ENCODE measurements around the gene LDB3.
A peak's percentile ranks its signal among the peaks of the same experiment; 100 is the strongest.

The LDB3 gene

GRCh38 chr10:86685416-86685815, 17.1 kb downstream of the LDB3 start:
- no peak overlapping the region for H3K27ac ChIP-seq (ENCODE audit: insufficient read depth, low read length, poor library complexity, severe bottlenecking)
- H3K9me3 ChIP-seq (ENCODE audit: control insufficient read depth, low read length), result no peaks in the 10 kb centered on the region
- DNase-seq, result no peak
- no peaks in the 10 kb centered on the region for H3K4me1 ChIP-seq (ENCODE audit: control insufficient read depth, insufficient read depth, low read length, poor library complexity, severe bottlenecking)
- H3K27me3 ChIP-seq (replicated peaks; ENCODE audit: control insufficient read depth, insufficient read depth, low read length, poor library complexity, severe bottlenecking), result no peaks in the 10 kb centered on the region
- no peak overlapping the region for H3K4me3 ChIP-seq (ENCODE audit: insufficient read depth, low read depth, low read length, poor library complexity, severe bottlenecking)
- H3K36me3 ChIP-seq (ENCODE audit: control insufficient read depth, insufficient read depth, low read length), result no peaks in the 10 kb centered on the region

- Histone ChIP-seq H3K27ac (ENCODE audit: insufficient read depth, low read length, poor library complexity, severe bottlenecking) (no peak overlapping the region), H3K4me1 (ENCODE audit: control insufficient read depth, insufficient read depth, low read length, poor library complexity, severe bottlenecking) (no peaks in the 10 kb centered on the region), H3K4me3 (ENCODE audit: insufficient read depth, low read depth, low read length, poor library complexity, severe bottlenecking) (no peak overlapping the region), H3K27me3 (replicated peaks; ENCODE audit: control insufficient read depth, insufficient read depth, low read length, poor library complexity, severe bottlenecking) (no peaks in the 10 kb centered on the region), H3K9me3 (ENCODE audit: control insufficient read depth, low read length) (no peaks in the 10 kb centered on the region), H3K36me3 (ENCODE audit: control insufficient read depth, insufficient read depth, low read length) (no peaks in the 10 kb centered on the region)
- no peak for DNase-seq
Measured at GRCh38 chr10:86685893-86686632, 17.8 kb downstream of the LDB3 start.

- H3K4me1 ChIP-seq (ENCODE audit: control insufficient read depth, insufficient read depth, low read length, poor library complexity, severe bottlenecking), result no peaks in the 10 kb centered on the region
- no peaks in the 10 kb centered on the region for H3K36me3 ChIP-seq (ENCODE audit: control insufficient read depth, insufficient read depth, low read length)
- H3K27ac ChIP-seq (ENCODE audit: insufficient read depth, low read length, poor library complexity, severe bottlenecking), result no peak overlapping the region
- no peaks in the 10 kb centered on the region for H3K27me3 ChIP-seq (replicated peaks; ENCODE audit: control insufficient read depth, insufficient read depth, low read length, poor library complexity, severe bottlenecking)
- no peaks in the 10 kb centered on the region for H3K9me3 ChIP-seq (ENCODE audit: control insufficient read depth, low read length)
- H3K4me3 ChIP-seq (ENCODE audit: insufficient read depth, low read depth, low read length, poor library complexity, severe bottlenecking), result no peak overlapping the region
- DNase-seq, result no peak
Measured at GRCh38 chr10:86686972-86687371, 18.7 kb downstream of the LDB3 start.

- Histone ChIP-seq H3K27ac (ENCODE audit: insufficient read depth, low read length, poor library complexity, severe bottlenecking) (no peak overlapping the region), H3K4me3 (ENCODE audit: insufficient read depth, low read depth, low read length, poor library complexity, severe bottlenecking) (no peak overlapping the region), H3K4me1 (ENCODE audit: control insufficient read depth, insufficient read depth, low read length, poor library complexity, severe bottlenecking) (no peaks in the 10 kb centered on the region), H3K27me3 (replicated peaks; ENCODE audit: control insufficient read depth, insufficient read depth, low read length, poor library complexity, severe bottlenecking) (no peaks in the 10 kb centered on the region), H3K36me3 (ENCODE audit: control insufficient read depth, insufficient read depth, low read length) (no peaks in the 10 kb centered on the region), H3K9me3 (ENCODE audit: control insufficient read depth, low read length) (no peaks in the 10 kb centered on the region)
- no peak for DNase-seq
Measured at GRCh38 chr10:86687750-86688149, 19.4 kb downstream of the LDB3 start.

- Histone ChIP-seq H3K27me3 (replicated peaks; ENCODE audit: control insufficient read depth, insufficient read depth, low read length, poor library complexity, severe bottlenecking) (no peaks in the 10 kb centered on the region), H3K4me3 (ENCODE audit: insufficient read depth, low read depth, low read length, poor library complexity, severe bottlenecking) (no peak overlapping the region)
Measured at GRCh38 chr10:86688398-86688921, 20.1 kb downstream of the LDB3 start.

GRCh38 chr10:86689146-86689545, 20.8 kb downstream of the LDB3 start:
- Histone ChIP-seq H3K4me1 (ENCODE audit: control insufficient read depth, insufficient read depth, low read length, poor library complexity, severe bottlenecking) (no peaks in the 10 kb centered on the region), H3K27me3 (replicated peaks; ENCODE audit: control insufficient read depth, insufficient read depth, low read length, poor library complexity, severe bottlenecking) (no peaks in the 10 kb centered on the region), H3K9me3 (ENCODE audit: control insufficient read depth, low read length) (no peaks in the 10 kb centered on the region), H3K36me3 (ENCODE audit: control insufficient read depth, insufficient read depth, low read length) (no peaks in the 10 kb centered on the region), H3K27ac (ENCODE audit: insufficient read depth, low read length, poor library complexity, severe bottlenecking) (no peak overlapping the region), H3K4me3 (ENCODE audit: insufficient read depth, low read depth, low read length, poor library complexity, severe bottlenecking) (no peak overlapping the region)
- no peak for DNase-seq

More at GRCh38 chr10:86688398-86688921, 20.1 kb downstream of the LDB3 start:
- Histone ChIP-seq H3K27ac (ENCODE audit: insufficient read depth, low read length, poor library complexity, severe bottlenecking) (no peak overlapping the region), H3K4me1 (ENCODE audit: control insufficient read depth, insufficient read depth, low read length, poor library complexity, severe bottlenecking) (no peaks in the 10 kb centered on the region), H3K9me3 (ENCODE audit: control insufficient read depth, low read length) (no peaks in the 10 kb centered on the region), H3K36me3 (ENCODE audit: control insufficient read depth, insufficient read depth, low read length) (no peaks in the 10 kb centered on the region)
- DNase-seq, result peak; percentile 9 to 29 (median 14)

- no peak for DNase-seq
Measured at GRCh38 chr10:86690231-86690630, 21.9 kb downstream of the LDB3 start.

GRCh38 chr10:86690657-86691084, 22.4 kb downstream of the LDB3 start:
- Histone ChIP-seq H3K4me1 (ENCODE audit: control insufficient read depth, insufficient read depth, low read length, poor library complexity, severe bottlenecking) (no peaks in the 10 kb centered on the region), H3K9me3 (ENCODE audit: control insufficient read depth, low read length) (no peaks in the 10 kb centered on the region)

More at GRCh38 chr10:86690231-86690630, 21.9 kb downstream of the LDB3 start:
- Histone ChIP-seq H3K27ac (ENCODE audit: insufficient read depth, low read length, poor library complexity, severe bottlenecking) (no peak overlapping the region), H3K9me3 (ENCODE audit: control insufficient read depth, low read length) (no peaks in the 10 kb centered on the region), H3K36me3 (ENCODE audit: control insufficient read depth, insufficient read depth, low read length) (no peaks in the 10 kb centered on the region), H3K27me3 (replicated peaks; ENCODE audit: control insufficient read depth, insufficient read depth, low read length, poor library complexity, severe bottlenecking) (no peaks in the 10 kb centered on the region), H3K4me3 (ENCODE audit: insufficient read depth, low read depth, low read length, poor library complexity, severe bottlenecking) (no peak overlapping the region), H3K4me1 (ENCODE audit: control insufficient read depth, insufficient read depth, low read length, poor library complexity, severe bottlenecking) (no peaks in the 10 kb centered on the region)

GRCh38 chr10:86691333-86692022, 23.2 kb downstream of the LDB3 start:
- H3K9me3 ChIP-seq (ENCODE audit: control insufficient read depth, low read length), result no peaks in the 10 kb centered on the region
- no peaks in the 10 kb centered on the region for H3K4me1 ChIP-seq (ENCODE audit: control insufficient read depth, insufficient read depth, low read length, poor library complexity, severe bottlenecking)
- DNase-seq, result no peak
- H3K4me3 ChIP-seq (ENCODE audit: insufficient read depth, low read depth, low read length, poor library complexity, severe bottlenecking), result no peak overlapping the region
- no peaks in the 10 kb centered on the region for H3K36me3 ChIP-seq (ENCODE audit: control insufficient read depth, insufficient read depth, low read length)
- no peak overlapping the region for H3K27ac ChIP-seq (ENCODE audit: insufficient read depth, low read length, poor library complexity, severe bottlenecking)
- H3K27me3 ChIP-seq (replicated peaks; ENCODE audit: control insufficient read depth, insufficient read depth, low read length, poor library complexity, severe bottlenecking), result no peaks in the 10 kb centered on the region

More at GRCh38 chr10:86690657-86691084, 22.4 kb downstream of the LDB3 start:
- no peaks in the 10 kb centered on the region for H3K36me3 ChIP-seq (ENCODE audit: control insufficient read depth, insufficient read depth, low read length)
- H3K4me3 ChIP-seq (ENCODE audit: insufficient read depth, low read depth, low read length, poor library complexity, severe bottlenecking), result no peak overlapping the region
- no peaks in the 10 kb centered on the region for H3K27me3 ChIP-seq (replicated peaks; ENCODE audit: control insufficient read depth, insufficient read depth, low read length, poor library complexity, severe bottlenecking)
- H3K27ac ChIP-seq (ENCODE audit: insufficient read depth, low read length, poor library complexity, severe bottlenecking), result no peak overlapping the region
- DNase-seq, result no peak

GRCh38 chr10:86692023-86692514, 23.8 kb downstream of the LDB3 start:
- no peaks in the 10 kb centered on the region for H3K4me1 ChIP-seq (ENCODE audit: control insufficient read depth, insufficient read depth, low read length, poor library complexity, severe bottlenecking)
- H3K9me3 ChIP-seq (ENCODE audit: control insufficient read depth, low read length), result no peaks in the 10 kb centered on the region
- H3K36me3 ChIP-seq (ENCODE audit: control insufficient read depth, insufficient read depth, low read length), result no peaks in the 10 kb centered on the region
- no peak overlapping the region for H3K27ac ChIP-seq (ENCODE audit: insufficient read depth, low read length, poor library complexity, severe bottlenecking)
- no peak overlapping the region for H3K4me3 ChIP-seq (ENCODE audit: insufficient read depth, low read depth, low read length, poor library complexity, severe bottlenecking)
- no peaks in the 10 kb centered on the region for H3K27me3 ChIP-seq (replicated peaks; ENCODE audit: control insufficient read depth, insufficient read depth, low read length, poor library complexity, severe bottlenecking)
- no peak for DNase-seq
